HG03066 (cell line): Measurements from ENCODE around the gene APLP1.
"Not testable (repeated sequence)": the region's sequence is repeated elsewhere in the genome, so short reads cannot be mapped to it uniquely, and the experiment has no call there.

Experiments used
- ATAC-seq: cut with Tn5 transposase; IDR thresholded peaks from one replicate; pipeline ENCODE4 v1.9.1; 2021; ENCODE audit warnings: low read depth; ENCODE audit not compliant: unreplicated experiment

Gene APLP1

DNA sequence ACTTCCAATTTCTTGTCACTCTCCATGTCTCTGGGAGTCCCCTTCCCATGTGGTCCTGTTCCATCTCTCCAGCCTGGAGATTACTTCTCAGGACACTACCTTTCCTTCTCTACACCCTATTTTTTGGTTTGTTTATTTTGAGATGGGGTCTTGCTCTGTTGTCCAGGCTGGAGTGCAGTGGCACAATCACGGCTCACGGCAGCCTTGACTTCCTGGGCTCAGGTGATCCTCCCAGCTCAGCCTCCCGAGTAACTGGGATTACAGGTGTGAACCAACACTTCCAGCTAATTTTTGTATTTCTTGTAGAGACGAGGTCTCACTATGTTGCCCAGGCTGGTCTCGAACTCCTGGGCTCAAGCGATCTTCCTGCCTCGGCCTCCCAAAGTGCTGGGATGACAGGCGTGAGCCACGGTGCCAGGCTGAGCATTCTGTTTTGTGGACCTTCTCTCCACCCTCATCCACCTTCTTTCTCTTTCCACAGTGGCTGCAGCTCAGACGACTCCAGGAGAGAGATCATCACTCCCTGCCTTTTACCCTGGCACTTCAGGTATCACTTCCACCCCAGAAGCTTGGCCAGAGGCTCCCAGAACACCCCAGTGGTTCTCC lies 34.6 kb downstream of the APLP1 start:
- ATAC-seq: no peak

DNA sequence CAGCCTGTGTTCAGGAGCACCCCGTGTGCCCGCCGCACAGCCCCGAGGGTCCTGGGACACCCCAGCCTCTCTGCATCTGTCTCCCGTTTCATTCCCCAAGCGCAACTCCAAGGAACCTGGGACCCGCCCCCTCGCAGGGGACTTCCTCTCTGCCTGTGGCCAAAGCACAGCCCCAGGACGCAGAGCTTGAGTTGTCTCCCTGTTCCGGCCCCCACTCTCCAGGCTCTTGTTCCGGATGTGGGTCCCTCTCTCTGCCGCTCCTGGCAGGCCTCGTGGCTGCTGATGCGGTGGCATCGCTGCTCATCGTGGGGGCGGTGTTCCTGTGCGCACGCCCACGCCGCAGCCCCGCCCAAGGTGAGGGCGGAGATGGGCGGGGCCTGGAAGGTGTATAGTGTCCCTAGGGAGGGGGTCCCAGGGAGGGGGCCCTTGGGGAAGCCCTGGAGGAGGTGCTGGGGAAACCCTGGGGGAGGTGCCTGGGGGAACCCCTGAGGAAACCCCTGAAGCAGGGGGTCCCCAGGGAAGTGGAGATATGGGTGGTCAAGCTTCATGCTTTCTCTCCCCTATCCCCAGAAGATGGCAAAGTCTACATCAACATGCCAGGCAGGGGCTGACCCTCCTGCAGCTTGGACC lies 35.3 kb downstream of the APLP1 start:
- ATAC-seq: no peak

GRCh38 chr19:35904311-35905068 lies 36.1 kb downstream of the APLP1 start:
- no peak for ATAC-seq

- no peak for ATAC-seq
These were observed 36.9 kb downstream of the APLP1 start for GRCh38 chr19:35905178-35905727.

DNA sequence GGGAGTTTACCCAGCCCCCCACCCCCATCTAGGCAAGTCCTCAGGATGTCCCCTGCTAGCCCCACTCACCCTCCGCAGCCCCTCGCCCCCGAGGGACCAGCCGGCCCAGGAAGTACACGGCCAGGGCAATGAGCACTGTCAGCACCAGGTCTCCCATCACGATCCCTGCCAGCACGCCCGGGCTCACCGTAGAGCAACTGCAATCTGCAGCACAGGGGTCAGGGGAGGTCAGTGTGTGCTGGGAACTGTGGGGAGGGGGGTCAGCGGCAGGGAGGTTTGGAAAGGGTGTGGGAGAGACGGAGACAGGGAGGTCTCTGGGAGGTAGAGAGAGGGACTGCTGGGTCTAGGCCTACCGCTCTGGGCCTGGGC lies 39.0 kb downstream of the APLP1 start:
- no peak for ATAC-seq

- ATAC-seq: no peak
These were observed 39.7 kb downstream of the APLP1 start, which contains the start of gene TYROBP for GRCh38 chr19:35908010-35908441. TYROBP (minus strand) TSS chr19:35908295; CDS start chr19:35908228, 67 bp downstream.

DNA sequence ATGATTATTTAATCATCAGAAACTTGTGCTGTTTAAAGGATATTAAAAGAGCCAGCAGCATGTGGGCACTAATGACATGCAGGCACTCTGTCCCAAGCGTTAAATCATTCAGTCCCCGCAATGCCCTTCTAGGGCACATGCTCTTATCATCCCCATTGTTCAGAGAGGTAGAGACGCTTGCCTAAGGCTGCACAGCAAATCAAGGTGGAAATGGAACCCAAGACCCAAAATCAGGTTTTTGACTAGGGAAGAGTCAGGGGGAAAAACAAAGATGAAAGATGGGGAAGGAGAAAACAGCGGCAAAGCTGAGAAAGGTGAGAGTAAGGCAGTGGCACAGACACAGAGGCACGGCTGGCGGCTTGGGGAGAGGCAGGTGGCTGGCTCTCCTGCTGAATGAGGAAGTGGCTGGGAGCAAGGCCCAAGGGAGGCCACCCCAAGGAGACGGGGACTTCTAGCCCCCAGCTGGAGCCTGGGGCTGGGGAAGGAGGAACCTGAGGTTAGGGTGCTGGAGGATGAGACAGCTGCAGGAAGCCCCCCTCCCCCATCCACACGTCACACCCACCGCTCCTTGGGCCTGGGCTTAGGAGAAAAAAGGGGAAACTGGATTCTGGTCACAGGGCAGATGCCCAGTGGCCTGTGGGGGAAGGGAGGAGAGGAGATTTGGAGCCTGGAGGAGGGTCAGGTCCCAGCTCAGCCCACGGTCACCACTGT lies 40.8 kb downstream of the APLP1 start:
- ATAC-seq: no peak

- no peak for ATAC-seq
These were observed 41.3 kb downstream of the APLP1 start for GRCh38 chr19:35909684-35910035.

GRCh38 chr19:35910355-35910754 lies 42.0 kb downstream of the APLP1 start:
- ATAC-seq: not testable (repeated sequence)

DNA sequence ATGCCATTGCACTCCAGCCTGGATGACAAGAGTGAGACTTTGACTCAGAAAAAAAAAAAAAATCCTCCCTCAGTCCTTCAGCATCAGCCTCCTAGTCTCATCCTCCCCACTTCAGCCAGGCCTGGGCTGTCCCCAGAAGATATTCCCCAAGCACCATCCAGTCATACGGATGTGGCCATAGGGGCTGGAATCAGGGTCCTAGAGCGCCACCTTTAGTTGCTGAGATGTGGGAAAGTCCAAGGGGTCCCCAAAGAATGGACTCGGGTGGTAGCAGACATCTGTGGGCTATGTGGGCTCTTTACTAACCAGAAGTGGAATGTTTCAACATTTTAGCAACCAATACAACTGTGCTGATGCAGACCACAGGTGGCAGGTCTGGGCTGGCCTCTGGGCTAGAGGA lies 42.8 kb downstream of the APLP1 start:
- no peak for ATAC-seq

DNA sequence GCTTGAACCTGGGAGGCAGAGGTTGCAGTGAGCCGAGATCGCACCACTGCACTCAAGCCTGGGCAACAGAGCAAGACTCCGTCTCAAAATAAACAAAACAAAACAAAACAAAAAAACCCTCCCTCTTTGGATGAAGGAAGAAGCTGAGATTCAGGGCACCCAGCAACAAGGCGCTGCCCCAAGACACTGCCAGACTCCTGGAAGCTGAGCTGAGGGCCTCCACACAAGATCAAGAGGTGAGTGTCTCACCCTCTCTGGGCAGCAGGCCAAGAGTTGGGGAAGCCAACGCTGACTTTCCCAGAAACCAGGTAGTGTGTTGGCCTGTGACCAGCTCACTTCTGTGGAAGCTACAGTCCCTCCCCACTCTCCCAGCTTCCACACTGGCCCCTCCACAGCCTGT lies 43.4 kb downstream of the APLP1 start:
- no peak for ATAC-seq

- ATAC-seq: no peak
These were observed 45.2 kb downstream of the APLP1 start for GRCh38 chr19:35913589-35913988.

- no peak for ATAC-seq
These were observed 47.1 kb downstream of the APLP1 start for GRCh38 chr19:35915443-35915842.

DNA sequence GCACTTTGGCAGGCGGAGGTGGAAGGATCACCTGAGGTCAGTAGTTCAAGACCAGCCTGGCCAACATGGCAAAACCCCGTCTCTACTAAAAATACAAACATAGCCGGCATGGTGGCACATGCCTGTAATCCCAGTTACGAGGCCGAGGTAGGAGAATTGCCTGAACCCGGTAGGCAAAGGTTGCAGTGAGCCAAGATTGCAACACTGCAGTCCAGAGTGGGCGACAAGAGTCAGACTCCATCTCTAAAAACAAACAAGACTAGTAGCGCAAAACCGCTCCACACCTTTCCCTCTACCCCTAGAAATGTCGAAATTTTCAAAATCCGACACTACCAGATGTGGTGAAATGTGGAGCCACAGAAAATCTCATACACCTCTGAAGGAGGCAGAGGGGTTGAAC lies 50.9 kb downstream of the APLP1 start:
- no peak for ATAC-seq

DNA sequence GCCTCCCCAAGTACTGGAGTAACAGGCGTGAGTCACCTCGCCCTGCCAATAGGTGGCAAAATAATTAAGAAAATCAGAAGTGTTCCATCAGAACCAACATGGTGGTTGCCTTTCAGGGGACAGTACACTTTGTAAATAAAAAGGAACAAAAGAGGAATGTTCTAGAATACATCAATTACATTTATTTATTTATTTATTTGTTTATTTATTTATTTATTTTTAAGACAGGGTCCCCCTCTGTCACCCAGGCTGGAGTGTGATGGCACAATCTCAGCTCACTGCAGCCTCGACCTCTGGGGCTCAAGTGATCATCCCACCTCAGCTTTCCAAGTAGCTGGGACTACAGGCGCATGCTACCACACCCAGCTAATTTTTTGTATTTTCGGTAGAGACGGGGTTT lies 52.6 kb downstream of the APLP1 start:
- ATAC-seq: no peak

- ATAC-seq: no peak
These were observed 57.1 kb downstream of the APLP1 start for GRCh38 chr19:35925501-35925900.

DNA sequence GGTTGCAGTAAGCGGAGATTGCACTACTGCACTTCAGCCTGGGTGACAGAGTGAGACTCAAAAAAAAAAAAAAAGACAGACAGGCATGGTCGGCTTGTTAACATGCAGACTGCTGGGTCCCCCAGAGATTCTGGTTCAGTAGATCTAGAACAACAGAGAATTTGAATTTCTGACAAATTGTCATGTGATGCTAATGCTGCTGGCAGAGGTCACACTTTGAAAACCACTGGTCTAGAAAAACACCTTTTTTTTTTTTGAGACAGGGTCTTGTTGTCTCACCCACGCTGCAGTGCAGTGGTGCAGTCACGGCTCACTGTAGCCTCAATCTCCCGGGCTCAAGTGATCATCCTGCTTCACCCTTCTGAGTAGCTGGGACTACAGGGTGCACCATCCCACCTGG lies 60.1 kb downstream of the APLP1 start:
- no peak for ATAC-seq
